ENCODE data around the gene SMPDL3A.

DNA sequence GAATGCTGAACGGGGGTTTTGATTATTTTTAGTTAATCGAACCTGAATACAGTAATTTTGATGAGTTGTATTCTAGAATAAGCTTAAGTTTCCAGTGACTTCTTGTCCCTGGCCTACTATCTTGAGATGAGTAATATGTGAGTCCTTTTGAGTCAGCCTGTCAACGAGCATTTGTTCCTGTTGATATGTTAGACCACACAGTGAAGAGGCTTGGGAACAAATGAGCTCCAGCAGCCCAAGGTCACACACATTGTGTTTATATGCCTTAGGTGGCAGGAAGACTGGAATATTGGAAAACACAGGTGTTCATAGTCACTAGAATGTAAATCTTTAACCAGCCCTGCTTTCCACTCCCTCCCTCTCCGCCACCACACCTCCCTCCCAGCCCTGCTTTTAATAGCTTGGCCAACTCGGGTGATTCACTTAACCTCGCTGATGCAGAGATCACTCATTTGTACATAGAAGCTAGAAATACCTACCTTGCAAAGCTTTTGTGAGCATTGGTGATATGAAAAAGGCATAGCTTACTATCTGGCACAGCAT lies 9.1 kb downstream of the SMPDL3A start:
- TF ChIP-seq EZH2 (IDR thresholded peaks at IDR 0.05), result no peak
- no peak for TF ChIP-seq POLR2AphosphoS5 (IDR thresholded peaks at IDR 0.05; ENCODE audit: borderline replicate concordance, low read depth, low read length)
- no peak for TF ChIP-seq FOXP2 (optimal IDR thresholded peaks at IDR 0.05; ENCODE audit: control extremely low read depth, extremely low read length, insufficient read depth)

All from SK-N-MC (cell line).